ENCODE measurements around the gene FKBP4.

Gene FKBP4

GRCh38 chr12:2783936-2784600 is 10.7 kb upstream of the FKBP4 start:
- peak; percentile 36 for DNase-seq

GRCh38 chr12:2785017-2785416 is 9.8 kb upstream of the FKBP4 start:
- no peak for DNase-seq

- DNase-seq = no peak
Observed at GRCh38 chr12:2791089-2791488, 3.7 kb upstream of the FKBP4 start.

GRCh38 chr12:2792671-2793500 is 1.9 kb upstream of the FKBP4 start:
- no peak for DNase-seq

GRCh38 chr12:2793561-2793960 is 1.2 kb upstream of the FKBP4 start:
- DNase-seq = no peak

- peak; percentile 21 for DNase-seq
Observed at GRCh38 chr12:2794191-2794735, 507 bp upstream of the FKBP4 start.

- DNase-seq = peak; percentile 71
Observed at GRCh38 chr12:2795291-2796186, 769 bp downstream of the FKBP4 start.

GRCh38 chr12:2796187-2796666 is 1.5 kb downstream of the FKBP4 start:
- DNase-seq = no peak

GRCh38 chr12:2797721-2798418 is 3.1 kb downstream of the FKBP4 start:
- no peak for DNase-seq

GRCh38 chr12:2800046-2800570 is 5.3 kb downstream of the FKBP4 start:
- DNase-seq = no peak

GRCh38 chr12:2801044-2801783 is 6.4 kb downstream of the FKBP4 start:
- no peak for DNase-seq

GRCh38 chr12:2803635-2804392 is 9.0 kb downstream of the FKBP4 start:
- DNase-seq = no peak

GRCh38 chr12:2804393-2805142 is 9.8 kb downstream of the FKBP4 start:
- no peak for DNase-seq

- DNase-seq = no peak
Observed at GRCh38 chr12:2805143-2805520, 10.4 kb downstream of the FKBP4 start.

GRCh38 chr12:2806700-2807099 is 11.9 kb downstream of the FKBP4 start:
- DNase-seq = no peak

GRCh38 chr12:2811801-2812200 is 17.0 kb downstream of the FKBP4 start:
- no peak for DNase-seq

GRCh38 chr12:2812290-2813213 is 17.8 kb downstream of the FKBP4 start, which contains the start of gene ITFG2:
ITFG2 (plus strand) TSS chr12:2812668; CDS start chr12:2812761, 93 bp downstream.
- DNase-seq = peak; percentile 96

Data from central memory CD4-positive, alpha-beta T cell (primary cell).